Measurements from ENCODE around the gene ARHGAP22.

DNA sequence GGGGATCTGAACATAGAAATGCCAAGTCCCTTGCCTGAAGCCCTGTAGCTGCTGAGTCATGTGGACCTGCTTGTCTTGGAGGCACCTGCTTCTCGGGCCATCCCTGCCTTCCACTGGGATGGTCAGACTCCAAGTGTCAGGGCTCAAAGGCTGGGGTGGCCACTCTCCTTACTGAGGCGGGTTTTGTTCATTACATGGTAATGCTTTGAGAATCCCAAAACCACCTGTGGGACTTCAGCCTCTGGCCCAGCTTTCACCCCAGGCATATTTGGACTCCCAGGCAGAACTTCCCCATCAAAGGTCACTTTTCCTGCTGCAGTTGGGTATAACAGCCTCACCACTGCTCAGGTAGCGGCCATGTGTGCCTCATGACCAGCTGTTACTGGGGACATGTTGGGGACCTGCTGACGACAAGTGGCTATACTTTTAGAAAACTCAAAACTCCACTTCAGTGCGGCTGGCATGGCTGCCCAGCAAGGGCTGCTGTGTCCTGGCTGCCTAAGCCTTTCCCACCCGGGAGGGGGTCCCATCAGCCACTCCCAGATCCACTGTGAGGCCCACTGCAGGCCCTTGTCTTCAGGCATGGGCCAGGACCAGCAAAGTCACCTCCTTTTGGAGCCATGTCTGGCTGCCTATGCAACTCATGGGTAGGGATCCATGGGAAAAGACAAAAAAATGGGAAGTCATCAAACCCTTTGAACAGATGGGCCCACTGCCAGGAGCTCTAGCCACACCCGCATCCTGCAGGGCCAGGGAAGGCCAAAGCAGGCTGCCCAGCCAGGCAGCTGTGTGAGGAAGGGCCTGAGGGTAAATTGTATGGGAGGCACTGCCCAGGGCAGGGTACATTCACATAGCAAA, 96.7 kb downstream of the ARHGAP22 start:
- no peak for TF ChIP-seq SIN3A (IDR thresholded peaks at IDR 0.05; ENCODE audit: borderline replicate concordance, insufficient read depth, low read length)
- no peak for TF ChIP-seq POLR2AphosphoS5 (IDR thresholded peaks at IDR 0.05; ENCODE audit: low read depth, low read length)
- no peak for TF ChIP-seq TAF1 (IDR thresholded peaks at IDR 0.05; ENCODE audit: borderline replicate concordance, insufficient read depth, low read length)

All from PFSK-1 (cell line).